PC-3 (cell line): ENCODE results near the gene LAMB4. TPM values are rescaled to one million over a fixed set of nuclear protein-coding genes. Genes with fewer than 3 reads are reported as not detected.

Experiments used
- ATAC-seq: fragments of 200-7000 bp; cut with Tn5 transposase; 2 replicates; pipeline ENCODE4 v1.9.1; 2020; ENCODE audit warnings: mild to moderate bottlenecking, moderate library complexity
- BruUV-seq: library from RNA; stranded (reverse); fragments of 400-500 nt; replicated peaks from 2 replicates; lab custom pipeline; 2021; lab: Mats Ljungman, UMichigan
- CTCF ChIA-PET: fragments of 300-600 bp; sonication (Branson Sonifier 250); formaldehyde crosslinking; loops from one replicate; lab custom pipeline; 2022; ENCODE audit warnings: antibody characterized with exemption; lab: Charles Lee
- POLR2A ChIA-PET: fragments of 300-600 bp; sonication (Branson Sonifier 250); formaldehyde crosslinking; loops from one replicate; lab custom pipeline; 2022; ENCODE audit warnings: antibody characterized with exemption; ENCODE audit not compliant: unreplicated experiment; lab: Charles Lee
- DNase-seq: peaks from one replicate; pipeline ENCODE4 v3.0.0-alpha.2; 2015
- H2AFZ ChIP-seq: fragments of 300-600 bp; sonication (generic); 2 replicates; pipeline ENCODE4 v1.6.0; 2016; ENCODE audit warnings: antibody characterized with exemption, low read length
- H3F3A ChIP-seq: fragments of 300-600 bp; sonication (generic); one replicate; pipeline ENCODE4 v1.6.0; 2017; ENCODE audit warnings: antibody characterized with exemption, low read length, control low read depth, mild to moderate bottlenecking; ENCODE audit not compliant: unreplicated experiment
- H3K27ac ChIP-seq: fragments of 300-600 bp; sonication (generic); 2 replicates; pipeline ENCODE4 v1.5.1; 2016; ENCODE audit warnings: mild to moderate bottlenecking, low read length
- H3K27me3 ChIP-seq: fragments of 300-600 bp; sonication (generic); 2 replicates; pipeline ENCODE4 v1.6.1; 2016; ENCODE audit warnings: low read length, mixed read lengths
- H3K36me3 ChIP-seq: fragments of 300-600 bp; sonication (generic); 2 replicates; pipeline ENCODE4 v1.6.1; 2016; ENCODE audit warnings: low read depth, mixed run types, low read length, mixed read lengths
- H3K4me1 ChIP-seq: fragments of 300-600 bp; sonication (generic); 2 replicates; pipeline ENCODE4 v1.5.1; 2016; ENCODE audit warnings: low read length; ENCODE audit not compliant: insufficient read depth
- H3K4me2 ChIP-seq: fragments of 300-600 bp; sonication (generic); 2 replicates; pipeline ENCODE4 v1.6.0; 2016; ENCODE audit warnings: low read length
- H3K4me3 ChIP-seq: fragments of 300-600 bp; sonication (generic); 2 replicates; pipeline ENCODE4 v1.5.1; 2016; ENCODE audit warnings: mild to moderate bottlenecking, low read length, mixed read lengths
- H3K79me2 ChIP-seq: fragments of 300-600 bp; sonication (generic); 2 replicates; pipeline ENCODE4 v1.6.1; 2017; ENCODE audit warnings: low read length, mixed read lengths
- H3K9ac ChIP-seq: fragments of 300-600 bp; sonication (generic); 2 replicates; pipeline ENCODE4 v1.6.0; 2016; ENCODE audit warnings: mild to moderate bottlenecking, low read length
- H3K9me2 ChIP-seq: fragments of 300-600 bp; sonication (generic); replicated peaks from 2 replicates; pipeline ENCODE4 v1.6.1; 2016; ENCODE audit warnings: mixed run types, low read length, mixed read lengths
- H3K9me3 ChIP-seq: fragments of 300-600 bp; sonication (generic); 2 replicates; pipeline ENCODE4 v1.6.1; 2016; ENCODE audit warnings: low read length, mixed read lengths
- H4K20me1 ChIP-seq: fragments of 300-600 bp; sonication (generic); 2 replicates; pipeline ENCODE4 v1.6.1; 2016; ENCODE audit warnings: low read length, mixed read lengths
- EZH2 ChIP-seq: fragments of 300-600 bp; sonication (generic); IDR thresholded peaks from one replicate; pipeline ENCODE4 v1.6.1; 2017; ENCODE audit warnings: antibody characterized with exemption, mild to moderate bottlenecking, low read length; ENCODE audit not compliant: unreplicated experiment
- EZH2phosphoT487 ChIP-seq: fragments of 300-600 bp; sonication (generic); IDR thresholded peaks from 2 replicates; pipeline ENCODE4 v1.6.1; 2018; ENCODE audit warnings: mild to moderate bottlenecking, antibody characterized with exemption, low read length, borderline replicate concordance
- intact Hi-C: fragments of 100-400 bp; cut with micrococcal nuclease; formaldehyde crosslinking; loops from 2 replicates; pipeline ENCODE4 v1.9.0; 2023
- total RNA-seq: library from RNA; depleted of rRNA; stranded (reverse); fragments of >200 nt; gene quantifications from 2 replicates; pipeline ENCODE4 v1.2.3, GENCODE V29; 2014
- TF ChIP-seq, protein P1 (sequence below): fragments of 300-600 bp; sonication (generic); conservative IDR thresholded peaks from 2 replicates; pipeline ENCODE4 v1.5.1; 2017; ENCODE audit warnings: antibody characterized with exemption, low read depth, mild to moderate bottlenecking, low read length

The LAMB4 gene
- total RNA-seq, 1 experiment from 2014 or later = 0.04 TPM

DNA sequence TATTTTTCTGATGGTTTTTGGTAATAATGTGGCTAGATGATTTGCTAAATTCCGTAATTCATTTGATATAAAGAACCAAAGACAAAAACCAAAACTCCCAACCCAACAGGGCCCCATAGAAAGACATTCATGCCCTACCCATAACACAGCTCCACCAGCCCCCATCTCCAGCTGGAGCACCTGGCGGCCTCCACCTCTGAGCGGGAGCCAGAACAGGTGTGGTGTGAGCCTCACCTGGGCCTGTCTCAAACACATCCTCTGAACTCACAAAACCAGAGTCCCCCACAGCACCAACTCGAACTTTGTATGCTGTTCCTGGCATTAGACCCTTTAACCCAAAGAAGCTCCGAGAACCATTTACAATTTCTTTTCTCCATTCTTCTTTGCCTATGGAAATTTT, 36.5 kb upstream of the LAMB4 start:
- ATAC-seq (no peak), DNase-seq (no peak)
- Histone ChIP-seq H3K4me3 (no peak overlapping the region), H3K27me3 (peaks cover 29% of the 10 kb centered on the region), H3K79me2 (no peaks in the 10 kb centered on the region), H3K4me2 (no peak overlapping the region), H3F3A (no peaks in the 10 kb centered on the region), H2AFZ (no peak overlapping the region), H3K9ac (no peak overlapping the region), H4K20me1 (no peaks in the 10 kb centered on the region), H3K27ac (no peak overlapping the region), H3K36me3 (no peaks in the 10 kb centered on the region), H3K4me1 (no peaks in the 10 kb centered on the region), H3K9me3 (no peaks in the 10 kb centered on the region), H3K9me2 (no peaks in the 10 kb centered on the region)
- ChIA-PET CTCF (no interaction called here), POLR2A (no interaction called here)
- TF ChIP-seq, protein P1, sequence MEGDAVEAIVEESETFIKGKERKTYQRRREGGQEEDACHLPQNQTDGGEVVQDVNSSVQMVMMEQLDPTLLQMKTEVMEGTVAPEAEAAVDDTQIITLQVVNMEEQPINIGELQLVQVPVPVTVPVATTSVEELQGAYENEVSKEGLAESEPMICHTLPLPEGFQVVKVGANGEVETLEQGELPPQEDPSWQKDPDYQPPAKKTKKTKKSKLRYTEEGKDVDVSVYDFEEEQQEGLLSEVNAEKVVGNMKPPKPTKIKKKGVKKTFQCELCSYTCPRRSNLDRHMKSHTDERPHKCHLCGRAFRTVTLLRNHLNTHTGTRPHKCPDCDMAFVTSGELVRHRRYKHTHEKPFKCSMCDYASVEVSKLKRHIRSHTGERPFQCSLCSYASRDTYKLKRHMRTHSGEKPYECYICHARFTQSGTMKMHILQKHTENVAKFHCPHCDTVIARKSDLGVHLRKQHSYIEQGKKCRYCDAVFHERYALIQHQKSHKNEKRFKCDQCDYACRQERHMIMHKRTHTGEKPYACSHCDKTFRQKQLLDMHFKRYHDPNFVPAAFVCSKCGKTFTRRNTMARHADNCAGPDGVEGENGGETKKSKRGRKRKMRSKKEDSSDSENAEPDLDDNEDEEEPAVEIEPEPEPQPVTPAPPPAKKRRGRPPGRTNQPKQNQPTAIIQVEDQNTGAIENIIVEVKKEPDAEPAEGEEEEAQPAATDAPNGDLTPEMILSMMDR = no peak
- TF ChIP-seq EZH2phosphoT487 (no peak), EZH2 (no peak)
- intact Hi-C loops = no loop called here
- BruUV-seq = no TSS peak

DNA sequence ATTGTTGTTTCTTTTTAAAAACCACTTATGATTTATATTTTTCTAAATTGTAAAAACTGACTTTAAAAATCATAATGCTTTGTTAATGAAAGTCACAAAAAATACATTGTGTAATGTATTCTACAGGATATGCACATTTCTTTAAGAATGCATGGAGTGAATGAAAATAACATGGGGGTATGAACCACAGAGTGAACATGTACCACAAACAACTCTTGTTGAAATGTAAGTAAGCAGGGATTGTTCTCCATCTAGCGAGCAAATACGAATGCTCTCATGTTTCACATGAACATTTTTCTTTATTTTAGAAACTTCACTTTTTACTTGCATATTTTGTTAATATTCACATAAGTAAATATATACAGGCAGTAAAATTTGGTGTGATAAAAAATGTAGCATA, 35.6 kb upstream of the LAMB4 start:
- ATAC-seq = no peak
- TF ChIP-seq EZH2phosphoT487 (no peak), EZH2 (no peak)
- TF ChIP-seq, protein P1 = no peak
- H3K36me3 ChIP-seq = no peaks in the 10 kb centered on the region
- H3K4me3 ChIP-seq = no peak overlapping the region
- H3K9me2 ChIP-seq = no peaks in the 10 kb centered on the region
- BruUV-seq = no TSS peak
- intact Hi-C loops = no loop called here
- no peaks in the 10 kb centered on the region for H3F3A ChIP-seq
- H3K27me3 ChIP-seq = peaks cover 37% of the 10 kb centered on the region
- no peak for DNase-seq
- H2AFZ ChIP-seq = no peak overlapping the region
- ChIA-PET POLR2A (no interaction called here), CTCF (no interaction called here)
- no peaks in the 10 kb centered on the region for H3K9me3 ChIP-seq
- no peaks in the 10 kb centered on the region for H3K4me1 ChIP-seq
- no peak overlapping the region for H3K4me2 ChIP-seq
- H3K79me2 ChIP-seq = no peaks in the 10 kb centered on the region
- no peak overlapping the region for H3K9ac ChIP-seq
- H3K27ac ChIP-seq = no peak overlapping the region
- no peaks in the 10 kb centered on the region for H4K20me1 ChIP-seq

- BruUV-seq = no TSS peak
- Histone ChIP-seq H3K9ac (no peak overlapping the region), H3K4me3 (no peak overlapping the region), H3K79me2 (no peaks in the 10 kb centered on the region), H3K27ac (no peak overlapping the region), H3K36me3 (no peaks in the 10 kb centered on the region), H2AFZ (no peak overlapping the region), H3K4me2 (no peak overlapping the region), H3K9me2 (no peaks in the 10 kb centered on the region), H3F3A (no peaks in the 10 kb centered on the region), H4K20me1 (no peaks in the 10 kb centered on the region), H3K4me1 (no peaks in the 10 kb centered on the region), H3K9me3 (no peaks in the 10 kb centered on the region), H3K27me3 (peaks cover 41% of the 10 kb centered on the region)
- DNase-seq = no peak
- TF ChIP-seq EZH2phosphoT487 = no peak
- TF ChIP-seq EZH2 = no peak
- TF ChIP-seq, protein P1 = no peak
- POLR2A ChIA-PET = no interaction called here
- CTCF ChIA-PET = no interaction called here
- no peak for ATAC-seq
- intact Hi-C loops = no loop called here
Measured at GRCh38 chr7:108164946-108165345, 34.8 kb upstream of the LAMB4 start.
